Measurements from ENCODE around the gene PXDN.

Gene PXDN

GRCh38 chr2:1673160-1673944 is 71.0 kb downstream of the PXDN start:
- in situ Hi-C loops (cut with HindIII; ENCODE audit: low sequenced_read_pairs): loop anchor here (5.0 kb wide), 1 partner anchor 69 kb away; the partner anchor contains the start of gene PXDN

- in situ Hi-C loops (cut with HindIII; ENCODE audit: low sequenced_read_pairs): loop anchor here (5.0 kb wide), 1 partner anchor 70 kb away; the partner anchor contains the start of gene PXDN
Measured at GRCh38 chr2:1672738-1673137, 71.6 kb downstream of the PXDN start.

GRCh38 chr2:1671916-1672315 is 72.4 kb downstream of the PXDN start:
- in situ Hi-C loops (cut with HindIII; ENCODE audit: low sequenced_read_pairs): loop anchor here (5.0 kb wide), 1 partner anchor 70 kb away; the partner anchor contains the start of gene PXDN

- in situ Hi-C loops (cut with HindIII; ENCODE audit: low sequenced_read_pairs): loop anchor here (5.0 kb wide), 1 partner anchor 72 kb away; the partner anchor contains the start of gene PXDN
Measured at GRCh38 chr2:1670636-1671035, 73.7 kb downstream of the PXDN start.

- in situ Hi-C loops (cut with HindIII; ENCODE audit: low sequenced_read_pairs): no loop called here
Measured at GRCh38 chr2:1665761-1666505, 78.4 kb downstream of the PXDN start.

- in situ Hi-C loops (cut with HindIII; ENCODE audit: low sequenced_read_pairs): no loop called here
Measured at GRCh38 chr2:1664698-1665097, 79.6 kb downstream of the PXDN start.

GRCh38 chr2:1664076-1664605 is 80.2 kb downstream of the PXDN start:
- in situ Hi-C loops (cut with HindIII; ENCODE audit: low sequenced_read_pairs): no loop called here

GRCh38 chr2:1663621-1664020 is 80.7 kb downstream of the PXDN start:
- in situ Hi-C loops (cut with HindIII; ENCODE audit: low sequenced_read_pairs): no loop called here

- in situ Hi-C loops (cut with HindIII; ENCODE audit: low sequenced_read_pairs): no loop called here
Measured at GRCh38 chr2:1662606-1663180, 81.6 kb downstream of the PXDN start.

GRCh38 chr2:1661891-1662605 is 82.3 kb downstream of the PXDN start:
- in situ Hi-C loops (cut with HindIII; ENCODE audit: low sequenced_read_pairs): no loop called here

GRCh38 chr2:1660656-1661640 is 83.4 kb downstream of the PXDN start:
- in situ Hi-C loops (cut with HindIII; ENCODE audit: low sequenced_read_pairs): no loop called here

- in situ Hi-C loops (cut with HindIII; ENCODE audit: low sequenced_read_pairs): no loop called here
Measured at GRCh38 chr2:1659951-1660565, 84.3 kb downstream of the PXDN start.

- in situ Hi-C loops (cut with HindIII; ENCODE audit: low sequenced_read_pairs): no loop called here
Measured at GRCh38 chr2:1658394-1659151, 85.7 kb downstream of the PXDN start.

GRCh38 chr2:1656961-1657841 is 87.1 kb downstream of the PXDN start:
- in situ Hi-C loops (cut with HindIII; ENCODE audit: low sequenced_read_pairs): no loop called here

GRCh38 chr2:1656326-1656960 is 87.9 kb downstream of the PXDN start:
- in situ Hi-C loops (cut with HindIII; ENCODE audit: low sequenced_read_pairs): no loop called here

GRCh38 chr2:1655461-1655860 is 88.9 kb downstream of the PXDN start:
- in situ Hi-C loops (cut with HindIII; ENCODE audit: low sequenced_read_pairs): no loop called here
